GM12801 (cell line): ENCODE results near the gene SFRP5.

ENCODE experiments used
- CTCF ChIP-seq: IDR thresholded peaks from one replicate; pipeline ENCODE4 v1.5.1; 2011; ENCODE audit warnings: control low read depth; ENCODE audit not compliant: insufficient read length; ENCODE audit errors: extremely low read depth

SFRP5 gene

GRCh38 chr10:97763411-97763810, 8.4 kb downstream of the SFRP5 start:
- TF ChIP-seq CTCF, result no peak

GRCh38 chr10:97762816-97763215, 9.0 kb downstream of the SFRP5 start:
- no peak for TF ChIP-seq CTCF

DNA sequence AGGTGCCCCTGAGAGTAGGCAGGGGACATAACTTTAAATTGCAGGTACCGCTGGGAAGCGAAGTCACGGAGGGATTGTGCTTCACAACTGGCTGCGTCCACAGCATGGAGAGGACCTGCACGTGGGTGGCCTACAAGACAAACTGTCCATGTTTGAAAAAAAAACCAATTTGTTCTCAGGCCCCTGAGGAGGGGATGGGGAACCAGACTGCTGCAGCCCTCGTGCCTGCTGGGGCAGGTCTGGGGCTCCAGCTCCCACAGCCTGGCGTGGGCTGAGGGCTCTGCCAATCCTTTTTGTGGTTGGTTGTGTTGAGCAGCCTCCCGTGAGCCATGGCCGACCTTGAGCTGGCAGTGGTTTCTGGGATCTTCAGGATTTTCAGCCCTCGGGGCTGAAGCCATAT, 9.7 kb downstream of the SFRP5 start:
- no peak for TF ChIP-seq CTCF

DNA sequence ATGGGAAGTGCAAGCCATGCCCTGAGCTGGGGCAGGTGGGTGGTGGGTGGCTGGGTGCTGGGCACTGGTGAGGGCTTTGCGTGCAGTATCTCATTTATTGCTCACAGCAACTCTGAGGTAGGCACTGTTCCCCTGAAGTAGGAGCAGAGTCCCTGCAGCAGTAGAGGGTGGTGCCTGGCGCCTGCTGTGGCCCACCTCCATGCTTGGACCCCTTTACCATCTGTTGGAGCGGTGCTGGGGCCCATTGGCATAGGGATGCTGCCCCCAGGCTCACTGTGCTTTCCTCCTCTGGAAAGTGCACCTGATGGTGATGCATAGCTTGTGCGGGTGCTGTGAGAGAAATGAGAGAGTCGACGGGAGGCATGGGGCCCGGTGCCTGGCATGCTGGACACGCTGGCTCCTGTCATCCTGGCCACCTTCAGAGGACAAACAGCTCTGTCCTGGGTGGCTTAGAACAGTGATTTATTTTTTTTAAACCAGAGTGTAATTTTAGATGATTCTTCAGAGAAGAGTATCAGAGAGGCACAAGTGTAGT, 10.4 kb downstream of the SFRP5 start:
- TF ChIP-seq CTCF, result no peak

DNA sequence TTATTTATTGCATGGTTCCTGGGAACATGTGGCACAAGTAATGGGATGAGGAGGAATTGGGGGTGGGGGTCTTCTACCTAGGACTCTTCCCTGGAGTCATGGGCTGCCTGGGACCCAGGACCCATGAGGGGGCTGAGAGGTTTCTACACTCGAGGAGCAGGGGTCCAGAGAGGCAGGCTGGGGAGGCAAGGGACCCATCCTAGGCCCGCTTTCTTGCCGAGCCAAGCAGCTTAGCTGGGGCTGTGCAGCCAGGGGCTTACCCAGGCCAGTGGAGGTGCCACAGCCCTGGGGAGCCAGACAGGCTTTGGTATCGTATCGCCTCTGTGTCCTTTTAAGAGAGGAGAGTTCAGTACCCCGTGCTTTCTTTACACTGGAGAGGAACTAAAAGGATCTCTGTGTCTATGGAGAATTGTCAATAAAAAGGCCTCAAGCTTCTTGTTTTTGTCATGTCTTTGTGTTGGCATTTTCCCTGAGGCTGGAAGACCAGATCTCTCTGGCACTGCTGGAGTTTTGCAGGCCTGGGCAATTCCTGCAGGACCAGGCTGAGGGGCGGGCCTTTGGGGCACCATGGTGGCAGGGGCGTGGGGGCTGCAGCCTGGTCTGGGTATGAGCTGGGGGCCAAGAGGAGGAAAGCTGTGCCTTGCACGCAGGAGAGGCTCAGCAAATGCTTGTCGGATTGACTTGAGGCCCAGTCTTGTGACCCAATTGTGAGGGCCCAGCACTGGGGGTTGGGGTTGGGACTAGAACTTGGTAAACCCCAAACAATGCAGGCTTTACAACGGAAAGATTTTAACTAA, 11.1 kb downstream of the SFRP5 start:
- TF ChIP-seq CTCF, result no peak

DNA sequence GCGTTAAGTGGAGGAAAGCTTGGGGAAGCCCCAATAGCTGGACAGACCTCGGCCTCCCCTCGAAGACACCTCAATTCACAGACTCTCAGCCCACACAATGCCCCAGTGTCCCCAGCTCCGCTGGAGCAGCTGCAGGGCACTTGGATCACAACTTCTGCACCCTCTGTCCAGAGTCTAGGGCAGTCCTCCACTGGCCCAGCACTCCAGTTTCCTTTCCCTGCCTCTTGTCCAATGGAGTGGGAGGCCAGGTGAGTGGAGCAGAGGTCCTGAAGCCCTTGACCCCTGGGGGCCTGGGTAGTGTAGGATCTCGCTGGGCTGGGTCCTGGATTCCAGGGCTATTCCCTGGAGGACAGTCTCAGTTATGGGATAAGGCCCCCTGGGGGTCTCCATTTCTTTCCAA, 11.9 kb downstream of the SFRP5 start:
- TF ChIP-seq CTCF, result no peak

GRCh38 chr10:97759158-97759887, 12.5 kb downstream of the SFRP5 start:
- TF ChIP-seq CTCF, result no peak
